Neural cell (in vitro differentiated cells): Measurements from ENCODE around the gene DNAJC18. TPM values are rescaled to one million over a fixed set of nuclear protein-coding genes. Genes with fewer than 3 reads are reported as not detected.

Experiments
- H2AFZ ChIP-seq: fragments of 200-600, 300-800 bp; sonication (generic), shearing (Covaris generic); 2 replicates; pipeline ENCODE4 v1.6.0; 2014; ENCODE audit warnings: low read depth, mild to moderate bottlenecking, antibody characterized with exemption, low read length, moderate library complexity
- H3F3A ChIP-seq: fragments of 200-600 bp; shearing (Covaris generic); 2 replicates; pipeline ENCODE4 v1.6.1; 2016; ENCODE audit warnings: mild to moderate bottlenecking, moderate library complexity, mixed read lengths, antibody characterized with exemption, low read length; ENCODE audit not compliant: insufficient read depth, poor library complexity, severe bottlenecking
- H3K27ac ChIP-seq: fragments of 200-600, 300-800 bp; sonication (generic), shearing (Covaris generic); 2 replicates; pipeline ENCODE4 v1.5.1; 2014; ENCODE audit warnings: mild to moderate bottlenecking, low read length, moderate library complexity
- H3K27me3 ChIP-seq: fragments of 300-800, 200-600 bp; sonication (generic), shearing (Covaris generic); 2 replicates; pipeline ENCODE4 v1.6.0; 2014; ENCODE audit warnings: mild to moderate bottlenecking, low read depth, low read length, moderate library complexity; ENCODE audit not compliant: insufficient read depth
- H3K36me3 ChIP-seq: fragments of 300-800, 200-600 bp; sonication (generic), shearing (Covaris generic); 2 replicates; pipeline ENCODE4 v1.5.1; 2014; ENCODE audit warnings: mild to moderate bottlenecking, antibody characterized with exemption, low read length, moderate library complexity; ENCODE audit not compliant: insufficient read depth
- H3K4me2 ChIP-seq: fragments of 300-800, 200-600 bp; sonication (generic), shearing (Covaris generic); 2 replicates; pipeline ENCODE4 v1.6.0; 2014; ENCODE audit warnings: mild to moderate bottlenecking, low read length
- H3K4me3 ChIP-seq: fragments of 300-800, 200-600 bp; sonication (generic), shearing (Covaris generic); 2 replicates; pipeline ENCODE4 v1.5.1; 2014; ENCODE audit warnings: mild to moderate bottlenecking, low read length, moderate library complexity
- H3K79me2 ChIP-seq: fragments of 200-600 bp; shearing (Covaris generic); replicated peaks from 2 replicates; pipeline ENCODE4 v1.6.0; 2014; ENCODE audit warnings: mild to moderate bottlenecking, low read length, moderate library complexity; ENCODE audit not compliant: insufficient read depth
- H3K9ac ChIP-seq: fragments of 300-800, 200-600 bp; sonication (generic), shearing (Covaris generic); 2 replicates; pipeline ENCODE4 v1.6.1; 2016; ENCODE audit warnings: mild to moderate bottlenecking, low read length, mixed read lengths
- H3K9me2 ChIP-seq: fragments of 200-600 bp; shearing (Covaris generic); 2 replicates; pipeline ENCODE4 v1.6.1; 2016; ENCODE audit warnings: mild to moderate bottlenecking, low read length, mixed read lengths; ENCODE audit not compliant: insufficient read depth
- H3K9me3 ChIP-seq: fragments of 200-600, 300-800 bp; sonication (generic), shearing (Covaris generic); 2 replicates; pipeline ENCODE4 v1.6.1; 2016; ENCODE audit warnings: mild to moderate bottlenecking, mixed run types, low read length, moderate library complexity, mixed read lengths
- H4K20me1 ChIP-seq: fragments of 200-600 bp; shearing (Covaris generic); 2 replicates; pipeline ENCODE4 v1.6.1; 2016; ENCODE audit warnings: mild to moderate bottlenecking, mixed run types; ENCODE audit not compliant: insufficient read depth
- EP300 ChIP-seq: fragments of 450-650 bp; conservative IDR thresholded peaks from 2 replicates; pipeline ENCODE4 v1.6.1; 2014; ENCODE audit warnings: antibody characterized with exemption, mild to moderate bottlenecking, moderate library complexity; ENCODE audit not compliant: poor library complexity, severe bottlenecking
- EZH2 ChIP-seq: fragments of 200-600, 300-800 bp; shearing (Covaris generic), sonication (generic); IDR thresholded peaks from 2 replicates; pipeline ENCODE4 v1.6.1; 2014; ENCODE audit warnings: antibody characterized with exemption, low read length, borderline replicate concordance, mild to moderate bottlenecking; ENCODE audit not compliant: insufficient read depth, poor library complexity, severe bottlenecking
- MXI1 ChIP-seq: fragments of 450-650 bp; conservative IDR thresholded peaks from 2 replicates; pipeline ENCODE4 v1.6.1; 2014; ENCODE audit warnings: antibody characterized with exemption, mild to moderate bottlenecking; ENCODE audit not compliant: poor library complexity, severe bottlenecking
- POLR2AphosphoS5 ChIP-seq: IDR thresholded peaks from 2 replicates; pipeline ENCODE4 v1.6.1; 2012
- RAD21 ChIP-seq: fragments of 450-650 bp; conservative IDR thresholded peaks from 2 replicates; pipeline ENCODE4 v1.6.1; 2014; ENCODE audit warnings: antibody characterized with exemption, mild to moderate bottlenecking, moderate library complexity
- SMC3 ChIP-seq: fragments of 450-650 bp; conservative IDR thresholded peaks from 2 replicates; pipeline ENCODE4 v1.6.1; 2014; ENCODE audit warnings: antibody characterized with exemption, mild to moderate bottlenecking, moderate library complexity; ENCODE audit not compliant: poor library complexity
- TAF1 ChIP-seq: IDR thresholded peaks from 2 replicates; pipeline ENCODE4 v1.6.1; 2012; ENCODE audit warnings: low read depth
- polyA plus RNA-seq: library from polyadenylated mRNA; depleted of rRNA; stranded (reverse); fragments of >200 nt; gene quantifications from 2 replicates; pipeline ENCODE4 v1.2.3, GENCODE V29; 2014
- TF ChIP-seq, protein P1 (sequence below): fragments of 450-650 bp; IDR thresholded peaks from 2 replicates; pipeline ENCODE4 v1.5.1; 2014; ENCODE audit warnings: antibody characterized with exemption, mild to moderate bottlenecking, moderate library complexity; ENCODE audit not compliant: poor library complexity, severe bottlenecking
- TF ChIP-seq, protein P2 (sequence below): IDR thresholded peaks from 2 replicates; pipeline ENCODE4 v1.6.1; 2012; ENCODE audit warnings: borderline replicate concordance

DNAJC18 gene
- polyA plus RNA-seq, 1 donor from 2014 or later, result 44.4 TPM

DNA sequence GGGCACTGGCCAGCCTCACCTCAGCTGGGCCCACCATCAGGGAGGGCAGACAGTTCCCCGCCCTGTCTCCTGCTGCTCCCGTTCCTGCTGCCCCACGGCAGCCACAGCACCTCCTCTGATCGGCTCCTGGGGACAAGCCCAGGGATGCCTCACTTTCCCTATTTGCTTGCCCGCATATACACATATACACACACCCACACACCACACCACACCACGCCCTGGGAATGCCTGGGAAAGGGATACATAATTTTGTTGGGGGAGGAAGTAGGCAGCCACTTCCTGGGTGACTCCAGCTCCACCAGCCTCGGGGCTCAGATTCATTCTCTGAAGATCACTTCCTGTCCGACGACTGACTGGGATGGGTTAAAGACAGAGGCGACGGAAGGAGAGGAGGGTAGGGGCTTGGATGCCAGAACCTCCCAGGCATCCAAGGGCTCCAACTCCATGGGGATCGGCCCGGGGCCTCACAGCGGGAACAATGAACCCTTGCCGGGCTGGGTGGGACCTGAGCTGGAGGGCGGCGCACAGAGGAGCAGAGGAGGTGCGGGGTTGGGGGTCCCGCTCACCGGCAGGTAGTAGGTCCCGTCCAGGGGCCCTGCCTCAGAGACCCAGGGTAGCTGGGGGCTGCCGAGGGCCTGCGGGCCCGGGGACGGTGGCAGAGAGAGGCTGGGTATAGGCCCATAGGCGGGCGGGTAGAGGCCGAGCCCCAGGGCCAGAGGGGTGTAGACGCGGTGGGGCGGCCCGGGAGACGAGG is 47.6 kb downstream of the DNAJC18 start:
- no peak overlapping the region for H2AFZ ChIP-seq
- H3K27ac ChIP-seq, result no peak overlapping the region
- no peaks in the 10 kb centered on the region for H3K36me3 ChIP-seq
- peaks cover 50% of the 10 kb centered on the region for H3K27me3 ChIP-seq
- no peak for TF ChIP-seq RAD21
- TF ChIP-seq TAF1, result no peak
- TF ChIP-seq EZH2, result peak; percentile 54
- H4K20me1 ChIP-seq, result no peaks in the 10 kb centered on the region
- no peaks in the 10 kb centered on the region for H3F3A ChIP-seq
- no peaks in the 10 kb centered on the region for H3K9me2 ChIP-seq
- no peak overlapping the region for H3K9ac ChIP-seq
- H3K79me2 ChIP-seq, result no peaks in the 10 kb centered on the region
- H3K9me3 ChIP-seq, result no peaks in the 10 kb centered on the region
- no peak overlapping the region for H3K4me2 ChIP-seq
- H3K4me3 ChIP-seq, result no peak overlapping the region

DNA sequence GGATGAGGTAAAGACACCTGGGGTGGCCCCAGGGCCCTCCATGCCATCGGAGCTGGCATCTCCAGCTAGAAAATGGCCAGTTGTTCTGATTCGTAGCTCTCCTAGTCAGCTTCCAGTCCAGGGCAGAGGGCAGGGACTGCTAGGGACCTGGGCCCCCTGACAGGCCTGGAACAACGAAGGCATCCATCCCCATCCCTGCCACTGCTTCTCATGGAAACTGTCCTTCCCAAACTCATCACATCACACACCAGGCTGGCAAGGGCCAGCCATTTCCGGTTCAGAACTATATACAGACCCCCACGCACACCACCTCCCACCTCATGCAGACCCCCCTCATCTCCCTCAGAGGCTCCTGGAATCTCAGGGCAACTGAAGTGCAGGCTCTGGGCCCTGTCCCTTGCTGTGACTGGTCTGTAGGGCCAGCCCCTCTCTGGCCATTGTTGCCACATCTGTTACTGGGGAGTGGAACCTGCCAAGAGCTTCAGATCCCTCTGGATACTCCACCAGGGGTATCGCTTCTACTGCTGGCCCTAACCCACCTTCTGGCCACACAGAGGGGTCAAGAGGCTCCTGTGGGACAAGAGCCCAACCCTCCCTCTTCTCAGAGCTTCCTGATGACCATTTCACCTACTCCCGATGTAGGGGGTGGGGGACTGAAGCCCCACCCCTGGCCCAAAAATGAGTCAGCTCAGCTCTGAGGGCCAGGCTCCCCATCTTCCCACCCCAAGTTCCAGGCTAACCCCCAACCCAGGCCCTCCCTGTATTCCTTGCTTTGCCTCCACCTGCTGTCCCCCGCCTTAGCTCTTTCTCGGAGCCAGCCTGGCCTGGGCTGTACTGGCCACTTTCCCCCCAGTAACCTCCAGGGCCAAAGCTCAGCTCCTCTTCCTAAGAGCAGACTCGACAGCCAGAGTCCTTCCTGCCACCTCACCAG is 48.4 kb downstream of the DNAJC18 start:
- Histone ChIP-seq H3K4me2 (no peak overlapping the region), H3K36me3 (no peaks in the 10 kb centered on the region), H2AFZ (no peak overlapping the region), H3K4me3 (no peak overlapping the region), H4K20me1 (no peaks in the 10 kb centered on the region), H3F3A (no peaks in the 10 kb centered on the region), H3K9ac (no peak overlapping the region), H3K9me2 (no peaks in the 10 kb centered on the region), H3K27ac (no peak overlapping the region), H3K9me3 (no peaks in the 10 kb centered on the region), H3K27me3 (peaks cover 48% of the 10 kb centered on the region), H3K79me2 (no peaks in the 10 kb centered on the region)
- TF ChIP-seq SMC3, result no peak
- no peak for TF ChIP-seq TAF1
- no peak for TF ChIP-seq POLR2AphosphoS5

DNA sequence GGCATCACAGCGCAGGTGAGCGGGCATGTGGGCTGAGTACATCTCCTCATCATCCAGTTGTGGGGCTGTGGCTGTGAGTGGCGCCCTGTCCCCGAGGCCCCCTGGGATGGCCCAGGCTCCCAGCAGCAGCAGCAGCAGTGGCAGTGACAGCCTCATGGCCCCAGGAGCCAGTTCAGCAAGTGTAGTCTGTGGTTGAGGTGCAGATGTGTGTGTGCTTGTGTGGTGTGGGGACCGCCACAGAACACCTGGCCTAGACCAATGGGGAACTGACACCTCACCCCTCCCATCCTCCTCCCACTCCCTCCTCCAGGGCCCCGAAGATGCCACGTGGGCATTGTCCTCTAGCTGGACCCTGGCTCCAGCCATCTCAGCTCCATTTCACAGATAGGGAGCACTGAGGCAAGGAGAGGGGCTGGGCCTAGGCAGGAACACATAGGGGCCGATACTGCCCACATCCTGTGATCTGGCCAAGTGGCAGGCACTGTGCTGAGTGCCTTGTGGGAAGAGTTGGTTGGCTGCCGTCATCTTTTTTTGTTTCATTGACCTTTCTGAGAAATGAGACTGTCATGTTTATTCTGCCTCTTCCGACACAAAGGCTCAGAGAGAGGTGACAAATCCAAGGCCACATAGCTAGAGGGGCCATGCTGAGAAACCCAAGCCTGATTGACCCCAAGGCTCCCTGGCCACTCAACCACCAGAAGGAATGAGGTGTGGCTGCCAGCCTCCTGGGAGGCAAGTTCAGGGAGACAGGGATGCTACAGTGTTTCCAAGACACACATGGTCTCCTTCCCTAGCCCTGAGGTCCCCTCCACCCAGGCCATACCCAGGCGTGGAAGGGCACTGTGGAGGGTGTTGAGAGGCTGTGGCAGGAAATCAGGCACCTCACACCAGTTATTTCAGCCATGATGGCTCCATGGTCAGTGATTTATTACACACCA is 49.4 kb downstream of the DNAJC18 start, which contains the start of gene MZB1:
Gene MZB1, minus strand, starts transcription at position 213 of the 938 bp plus-strand sequence. Its CDS starts 57 bp downstream, at position 156.
- no peaks in the 10 kb centered on the region for H3K9me3 ChIP-seq
- H3K4me2 ChIP-seq, result no peak within 1 kb of the TSS
- H3K9me2 ChIP-seq, result no peaks in the 10 kb centered on the region
- H3K27ac ChIP-seq, result no peak within 1 kb of the TSS
- H3F3A ChIP-seq, result no peaks in the 10 kb centered on the region
- H3K27me3 ChIP-seq, result peaks cover 39% of the 10 kb centered on the region
- no peak within 1 kb of the TSS for H3K4me3 ChIP-seq
- H4K20me1 ChIP-seq, result no peaks in the 10 kb centered on the region
- TF ChIP-seq, protein P1, sequence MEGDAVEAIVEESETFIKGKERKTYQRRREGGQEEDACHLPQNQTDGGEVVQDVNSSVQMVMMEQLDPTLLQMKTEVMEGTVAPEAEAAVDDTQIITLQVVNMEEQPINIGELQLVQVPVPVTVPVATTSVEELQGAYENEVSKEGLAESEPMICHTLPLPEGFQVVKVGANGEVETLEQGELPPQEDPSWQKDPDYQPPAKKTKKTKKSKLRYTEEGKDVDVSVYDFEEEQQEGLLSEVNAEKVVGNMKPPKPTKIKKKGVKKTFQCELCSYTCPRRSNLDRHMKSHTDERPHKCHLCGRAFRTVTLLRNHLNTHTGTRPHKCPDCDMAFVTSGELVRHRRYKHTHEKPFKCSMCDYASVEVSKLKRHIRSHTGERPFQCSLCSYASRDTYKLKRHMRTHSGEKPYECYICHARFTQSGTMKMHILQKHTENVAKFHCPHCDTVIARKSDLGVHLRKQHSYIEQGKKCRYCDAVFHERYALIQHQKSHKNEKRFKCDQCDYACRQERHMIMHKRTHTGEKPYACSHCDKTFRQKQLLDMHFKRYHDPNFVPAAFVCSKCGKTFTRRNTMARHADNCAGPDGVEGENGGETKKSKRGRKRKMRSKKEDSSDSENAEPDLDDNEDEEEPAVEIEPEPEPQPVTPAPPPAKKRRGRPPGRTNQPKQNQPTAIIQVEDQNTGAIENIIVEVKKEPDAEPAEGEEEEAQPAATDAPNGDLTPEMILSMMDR, result no peak
- no peak for TF ChIP-seq TAF1
- no peak for TF ChIP-seq MXI1
- TF ChIP-seq RAD21, result no peak
- no peak for TF ChIP-seq EP300
- no peak for TF ChIP-seq SMC3
- TF ChIP-seq EZH2, result no peak
- TF ChIP-seq, protein P2, sequence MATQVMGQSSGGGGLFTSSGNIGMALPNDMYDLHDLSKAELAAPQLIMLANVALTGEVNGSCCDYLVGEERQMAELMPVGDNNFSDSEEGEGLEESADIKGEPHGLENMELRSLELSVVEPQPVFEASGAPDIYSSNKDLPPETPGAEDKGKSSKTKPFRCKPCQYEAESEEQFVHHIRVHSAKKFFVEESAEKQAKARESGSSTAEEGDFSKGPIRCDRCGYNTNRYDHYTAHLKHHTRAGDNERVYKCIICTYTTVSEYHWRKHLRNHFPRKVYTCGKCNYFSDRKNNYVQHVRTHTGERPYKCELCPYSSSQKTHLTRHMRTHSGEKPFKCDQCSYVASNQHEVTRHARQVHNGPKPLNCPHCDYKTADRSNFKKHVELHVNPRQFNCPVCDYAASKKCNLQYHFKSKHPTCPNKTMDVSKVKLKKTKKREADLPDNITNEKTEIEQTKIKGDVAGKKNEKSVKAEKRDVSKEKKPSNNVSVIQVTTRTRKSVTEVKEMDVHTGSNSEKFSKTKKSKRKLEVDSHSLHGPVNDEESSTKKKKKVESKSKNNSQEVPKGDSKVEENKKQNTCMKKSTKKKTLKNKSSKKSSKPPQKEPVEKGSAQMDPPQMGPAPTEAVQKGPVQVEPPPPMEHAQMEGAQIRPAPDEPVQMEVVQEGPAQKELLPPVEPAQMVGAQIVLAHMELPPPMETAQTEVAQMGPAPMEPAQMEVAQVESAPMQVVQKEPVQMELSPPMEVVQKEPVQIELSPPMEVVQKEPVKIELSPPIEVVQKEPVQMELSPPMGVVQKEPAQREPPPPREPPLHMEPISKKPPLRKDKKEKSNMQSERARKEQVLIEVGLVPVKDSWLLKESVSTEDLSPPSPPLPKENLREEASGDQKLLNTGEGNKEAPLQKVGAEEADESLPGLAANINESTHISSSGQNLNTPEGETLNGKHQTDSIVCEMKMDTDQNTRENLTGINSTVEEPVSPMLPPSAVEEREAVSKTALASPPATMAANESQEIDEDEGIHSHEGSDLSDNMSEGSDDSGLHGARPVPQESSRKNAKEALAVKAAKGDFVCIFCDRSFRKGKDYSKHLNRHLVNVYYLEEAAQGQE, result no peak
- H3K79me2 ChIP-seq, result no peaks in the 10 kb centered on the region
- no peak within 1 kb of the TSS for H2AFZ ChIP-seq
- H3K36me3 ChIP-seq, result no peaks in the 10 kb centered on the region
- H3K9ac ChIP-seq, result no peak within 1 kb of the TSS
